T-helper 1 cell treated with Interleukin-12 subunit alpha and Interleukin-12 subunit beta and Interleukin-4 antibody, amounts not matched to agents 30 μg/mL and 1 μg/mL, for 36 hours (primary cell): ENCODE data around the gene KXD1.
"Not testable (repeated sequence)": the region's sequence is repeated elsewhere in the genome, so short reads cannot be mapped to it uniquely, and the experiment has no call there.

Experiments
- H3K27ac Mint-ChIP-seq: one replicate; pipeline ENCODE4 v1.8.0; 2021; ENCODE audit warnings: mild to moderate bottlenecking, mixed read lengths
- H3K27me3 Mint-ChIP-seq: one replicate; pipeline ENCODE4 v1.8.0; 2021; ENCODE audit warnings: low read depth, mixed read lengths
- H3K36me3 Mint-ChIP-seq: one replicate; pipeline ENCODE4 v1.8.0; 2021; ENCODE audit warnings: low read depth, mixed read lengths
- H3K4me1 Mint-ChIP-seq: one replicate; pipeline ENCODE4 v1.8.0; 2021; ENCODE audit warnings: low read depth, mixed read lengths
- H3K4me3 Mint-ChIP-seq: one replicate; pipeline ENCODE4 v1.8.0; 2021; ENCODE audit warnings: mild to moderate bottlenecking, moderate library complexity, mixed read lengths
- H3K9me3 Mint-ChIP-seq: one replicate; pipeline ENCODE4 v1.8.0; 2021; ENCODE audit warnings: mixed read lengths

The KXD1 gene

GRCh38 chr19:18586306-18586705 is 28.6 kb downstream of the KXD1 start:
- Mint-ChIP-seq H3K9me3 (no peaks in the 10 kb centered on the region), H3K4me3 (no peak overlapping the region), H3K36me3 (peaks cover 8% of the 10 kb centered on the region), H3K4me1 (peaks cover 36% of the 10 kb centered on the region), H3K27me3 (no peaks in the 10 kb centered on the region), H3K27ac (peak overlapping the region; percentile 57)

DNA sequence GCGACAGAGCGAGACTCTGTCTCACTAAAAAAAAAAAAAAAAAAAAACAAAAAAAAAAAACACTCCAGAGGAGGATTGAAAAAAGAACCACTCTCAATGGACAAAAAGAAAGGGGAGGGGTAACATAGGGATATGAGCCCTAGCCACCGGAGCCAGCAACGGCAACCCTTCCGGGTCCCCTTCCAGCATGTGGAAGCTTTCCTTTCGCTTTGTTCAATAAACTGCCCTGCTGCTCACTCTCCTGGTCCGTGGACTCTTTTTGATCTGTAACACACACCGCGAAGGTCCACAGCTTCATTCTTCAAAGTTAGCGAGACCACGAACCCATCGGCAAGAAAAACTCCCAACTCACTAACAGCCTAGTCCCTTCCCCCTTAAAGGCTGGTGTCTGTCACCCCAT is 29.9 kb downstream of the KXD1 start:
- Mint-ChIP-seq H3K36me3 (peaks cover 11% of the 10 kb centered on the region), H3K27me3 (no peaks in the 10 kb centered on the region), H3K27ac (peak overlapping the region; percentile 95), H3K4me1 (peaks cover 36% of the 10 kb centered on the region), H3K4me3 (peak overlapping the region; percentile 88), H3K9me3 (no peaks in the 10 kb centered on the region)

DNA sequence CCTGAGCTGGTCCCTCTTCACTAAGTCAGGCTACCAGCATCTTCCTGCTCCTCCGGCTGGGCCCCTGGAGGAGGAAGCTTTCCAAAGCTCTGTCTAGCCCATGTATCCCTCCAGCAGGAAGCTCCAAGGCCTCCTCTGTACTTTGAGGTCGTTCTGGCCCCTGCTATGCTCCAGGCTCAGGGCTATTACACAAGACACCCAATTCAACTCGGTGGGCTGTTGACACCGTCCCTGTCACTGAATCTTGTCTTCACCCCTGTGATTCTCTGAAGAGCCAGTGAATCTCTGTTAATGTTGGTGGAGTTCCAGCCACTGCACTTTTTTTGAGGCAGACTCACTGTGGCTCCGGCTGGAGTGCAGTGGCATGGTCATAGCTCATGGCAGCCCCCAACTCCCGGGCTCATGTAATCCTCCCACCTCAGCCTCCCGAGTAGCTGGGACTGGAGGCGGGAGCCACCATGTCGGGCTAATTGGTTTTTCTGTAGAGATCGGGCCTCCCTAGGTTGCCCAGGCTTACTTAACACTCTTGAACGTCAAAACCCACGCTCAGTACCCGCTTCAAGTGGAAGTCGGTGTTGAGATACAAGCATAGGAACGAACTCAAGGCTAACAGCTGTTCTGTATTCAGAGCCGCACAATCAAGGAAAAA is 30.4 kb downstream of the KXD1 start:
- H3K27me3 Mint-ChIP-seq = no peaks in the 10 kb centered on the region
- no peaks in the 10 kb centered on the region for H3K9me3 Mint-ChIP-seq
- H3K4me3 Mint-ChIP-seq = peak overlapping the region; percentile 88
- peak overlapping the region; percentile 95 for H3K27ac Mint-ChIP-seq
- H3K36me3 Mint-ChIP-seq = peaks cover 11% of the 10 kb centered on the region
- H3K4me1 Mint-ChIP-seq = peaks cover 36% of the 10 kb centered on the region

DNA sequence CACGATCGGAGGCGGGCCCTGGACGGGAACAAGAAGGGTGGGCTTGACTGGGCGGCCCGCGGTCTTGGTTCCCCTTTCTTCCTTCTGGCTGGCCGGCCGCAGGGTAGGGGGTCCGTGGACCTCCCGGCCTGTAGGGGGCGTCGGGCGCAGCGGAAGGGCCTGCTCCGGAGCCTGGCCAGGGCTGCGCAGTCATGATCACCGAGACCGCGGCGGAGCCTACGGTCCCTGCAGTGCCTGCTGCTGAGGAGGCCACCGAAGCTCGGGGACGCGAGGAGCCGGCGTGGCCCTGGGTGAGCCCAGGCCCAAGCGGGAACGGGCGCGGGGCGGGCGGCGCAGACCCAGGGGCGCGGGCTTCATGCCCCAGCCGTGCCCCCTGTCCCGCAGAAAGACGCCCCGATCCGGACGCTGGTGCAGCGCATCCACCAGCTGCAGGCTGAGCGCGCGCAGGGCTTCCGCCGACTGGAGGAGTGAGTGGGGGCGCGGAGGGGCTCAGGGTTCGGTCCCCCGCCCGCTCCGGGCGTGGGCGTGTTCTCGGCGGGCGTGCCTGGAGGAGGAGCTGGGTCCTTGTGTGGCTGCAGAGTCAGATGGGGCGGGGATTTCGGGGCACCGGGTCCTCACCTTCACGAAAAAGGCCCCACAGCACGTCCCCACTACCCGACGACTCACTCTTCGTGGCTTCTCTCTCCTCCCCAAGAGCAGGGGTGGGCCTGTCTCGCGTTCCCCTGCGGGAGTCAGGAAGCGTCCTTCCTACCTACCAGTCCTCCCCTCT is 31.1 kb downstream of the KXD1 start, which contains the start of gene REX1BD:
Gene REX1BD, plus strand, starts transcription at position 188 of the 769 bp plus-strand sequence. Its CDS starts 4 bp downstream, at position 192.
- Mint-ChIP-seq H3K27me3 (no peaks in the 10 kb centered on the region), H3K27ac (peak within 1 kb of the TSS; percentile 95), H3K4me3 (peak within 1 kb of the TSS; percentile 88), H3K36me3 (peaks cover 11% of the 10 kb centered on the region), H3K4me1 (peaks cover 40% of the 10 kb centered on the region), H3K9me3 (no peaks in the 10 kb centered on the region)

GRCh38 chr19:18589380-18590272 is 32.0 kb downstream of the KXD1 start:
- Mint-ChIP-seq H3K36me3 (peaks cover 11% of the 10 kb centered on the region), H3K9me3 (no peaks in the 10 kb centered on the region), H3K4me1 (peaks cover 38% of the 10 kb centered on the region)

GRCh38 chr19:18590273-18591272 is 32.9 kb downstream of the KXD1 start:
- Mint-ChIP-seq H3K9me3 (no peaks in the 10 kb centered on the region), H3K27ac (peak overlapping the region; percentile 87), H3K4me1 (peaks cover 35% of the 10 kb centered on the region), H3K27me3 (peaks cover 7% of the 10 kb centered on the region), H3K4me3 (peak overlapping the region; percentile 88), H3K36me3 (peaks cover 12% of the 10 kb centered on the region)

More at GRCh38 chr19:18589380-18590272, 32.0 kb downstream of the KXD1 start:
- Mint-ChIP-seq H3K27me3 (peaks cover 2% of the 10 kb centered on the region), H3K27ac (peak overlapping the region; percentile 94), H3K4me3 (peak overlapping the region; percentile 88)

GRCh38 chr19:18591735-18592385 is 34.2 kb downstream of the KXD1 start:
- Mint-ChIP-seq H3K4me1 (peaks cover 29% of the 10 kb centered on the region), H3K27ac (no peak overlapping the region), H3K4me3 (peak overlapping the region; percentile 51), H3K36me3 (peaks cover 12% of the 10 kb centered on the region), H3K27me3 (peaks cover 13% of the 10 kb centered on the region), H3K9me3 (no peaks in the 10 kb centered on the region)

- not testable (repeated sequence) for H3K9me3 Mint-ChIP-seq, H3K27ac Mint-ChIP-seq, H3K4me3 Mint-ChIP-seq
- H3K27me3 Mint-ChIP-seq = peaks cover 13% of the 10 kb centered on the region
- peaks cover 27% of the 10 kb centered on the region for H3K4me1 Mint-ChIP-seq
- peaks cover 12% of the 10 kb centered on the region for H3K36me3 Mint-ChIP-seq
Observed at GRCh38 chr19:18592732-18593131, 35.1 kb downstream of the KXD1 start.

- H3K36me3 Mint-ChIP-seq = peaks cover 12% of the 10 kb centered on the region
- peak overlapping the region; percentile 60 for H3K4me3 Mint-ChIP-seq
- peaks cover 20% of the 10 kb centered on the region for H3K4me1 Mint-ChIP-seq
- peaks cover 13% of the 10 kb centered on the region for H3K27me3 Mint-ChIP-seq
- no peak overlapping the region for H3K27ac Mint-ChIP-seq
- no peaks in the 10 kb centered on the region for H3K9me3 Mint-ChIP-seq
Observed at GRCh38 chr19:18593367-18594095, 35.9 kb downstream of the KXD1 start.

DNA sequence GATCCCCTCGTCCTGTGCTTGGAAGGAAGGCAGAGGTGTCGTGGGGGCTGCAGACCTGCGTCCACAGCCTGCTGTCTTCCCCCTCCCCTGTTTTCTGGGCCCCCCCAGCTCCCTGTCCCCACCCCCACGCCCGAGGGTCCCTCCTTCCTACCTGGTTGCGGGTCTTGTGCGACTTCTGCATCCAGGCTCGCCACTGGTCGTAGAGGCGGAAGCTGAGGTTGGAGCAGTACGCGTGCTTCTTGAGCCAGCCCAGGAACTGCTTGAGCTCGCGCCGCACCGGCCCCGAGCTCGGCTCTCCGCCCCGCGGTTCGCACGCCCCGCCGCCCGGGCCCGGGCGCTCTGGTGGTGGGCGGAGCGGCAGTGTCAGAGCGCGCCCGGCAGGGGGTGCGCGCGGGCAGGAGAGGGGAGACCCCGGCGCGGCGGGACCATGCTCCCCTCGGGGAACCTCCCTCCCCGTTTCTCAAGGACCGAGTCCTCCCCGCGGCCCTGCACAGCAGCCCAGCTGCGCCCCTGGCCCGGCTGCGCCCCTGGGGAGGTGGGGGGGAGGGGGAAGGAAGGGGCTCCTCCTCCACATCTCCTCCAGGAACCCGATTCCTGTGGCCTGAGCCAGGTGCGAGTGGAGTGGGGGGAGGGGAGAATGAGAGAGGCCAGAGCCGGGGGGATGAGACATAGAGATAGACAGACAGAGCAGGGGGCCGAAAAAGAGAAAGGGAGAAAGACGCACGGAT is 36.6 kb downstream of the KXD1 start:
- Mint-ChIP-seq H3K36me3 (peaks cover 12% of the 10 kb centered on the region), H3K4me3 (peak overlapping the region; percentile 72), H3K9me3 (no peaks in the 10 kb centered on the region), H3K4me1 (peaks cover 20% of the 10 kb centered on the region), H3K27ac (no peak overlapping the region), H3K27me3 (peaks cover 16% of the 10 kb centered on the region)

- Mint-ChIP-seq H3K4me1 (peaks cover 16% of the 10 kb centered on the region), H3K36me3 (peaks cover 9% of the 10 kb centered on the region), H3K9me3 (no peaks in the 10 kb centered on the region), H3K27ac (no peak overlapping the region), H3K27me3 (peaks cover 16% of the 10 kb centered on the region), H3K4me3 (peak overlapping the region; percentile 72)
Observed at GRCh38 chr19:18594824-18595373, 37.2 kb downstream of the KXD1 start.

- Mint-ChIP-seq H3K9me3 (no peaks in the 10 kb centered on the region), H3K27me3 (peaks cover 16% of the 10 kb centered on the region), H3K36me3 (peaks cover 7% of the 10 kb centered on the region), H3K27ac (no peak overlapping the region), H3K4me3 (no peak overlapping the region), H3K4me1 (peaks cover 13% of the 10 kb centered on the region)
Observed at GRCh38 chr19:18595475-18595874, 37.8 kb downstream of the KXD1 start.
